GM21367 (cell line): ENCODE measurements around the gene PARP3.

Experiments
- ATAC-seq: cut with Tn5 transposase; IDR thresholded peaks from one replicate; pipeline ENCODE4 v1.9.1; 2021; ENCODE audit not compliant: unreplicated experiment

Gene PARP3

GRCh38 chr3:51947215-51947900 is 5.2 kb downstream of the PARP3 start:
- ATAC-seq: no peak

- ATAC-seq: no peak
Observed at GRCh38 chr3:51948016-51948580, 5.9 kb downstream of the PARP3 start.

- no peak for ATAC-seq
Observed at GRCh38 chr3:51949121-51949520, 7.0 kb downstream of the PARP3 start.

GRCh38 chr3:51950899-51951298 is 8.7 kb downstream of the PARP3 start:
- ATAC-seq: no peak

- no peak for ATAC-seq
Observed at GRCh38 chr3:51953445-51953844, 11.3 kb downstream of the PARP3 start.

GRCh38 chr3:51954105-51954504 is 11.9 kb downstream of the PARP3 start:
- no peak for ATAC-seq

- no peak for ATAC-seq
Observed at GRCh38 chr3:51954713-51955112, 12.6 kb downstream of the PARP3 start.

- ATAC-seq: no peak
Observed at GRCh38 chr3:51955175-51955892, 13.2 kb downstream of the PARP3 start, which contains the start of gene GPR62. GPR62 (plus strand) TSS chr3:51955381; CDS start chr3:51955653, 272 bp downstream.

GRCh38 chr3:51955893-51956770 is 14.0 kb downstream of the PARP3 start:
- ATAC-seq: no peak

GRCh38 chr3:51957520-51958205 is 15.5 kb downstream of the PARP3 start:
- ATAC-seq: no peak

GRCh38 chr3:51958603-51959521 is 16.7 kb downstream of the PARP3 start:
- ATAC-seq: no peak

GRCh38 chr3:51959651-51960050 is 17.5 kb downstream of the PARP3 start:
- ATAC-seq: no peak

- no peak for ATAC-seq
Observed at GRCh38 chr3:51960386-51960785, 18.2 kb downstream of the PARP3 start.

GRCh38 chr3:51961011-51961410 is 18.8 kb downstream of the PARP3 start:
- ATAC-seq: no peak

- ATAC-seq: no peak
Observed at GRCh38 chr3:51961602-51962569, 19.7 kb downstream of the PARP3 start.

- ATAC-seq: no peak
Observed at GRCh38 chr3:51962854-51963530, 20.8 kb downstream of the PARP3 start.

- ATAC-seq: no peak
Observed at GRCh38 chr3:51963951-51964451, 21.8 kb downstream of the PARP3 start.

GRCh38 chr3:51964521-51964920 is 22.4 kb downstream of the PARP3 start:
- ATAC-seq: no peak
